ENCODE data around the gene RBM44. TPM values are rescaled to one million over a fixed set of nuclear protein-coding genes. Genes with fewer than 3 reads are reported as not detected.

The RBM44 gene
- total RNA-seq, 4 donors from 2014 or later: 0.89 to 4.1 (median 1.5) TPM

DNA sequence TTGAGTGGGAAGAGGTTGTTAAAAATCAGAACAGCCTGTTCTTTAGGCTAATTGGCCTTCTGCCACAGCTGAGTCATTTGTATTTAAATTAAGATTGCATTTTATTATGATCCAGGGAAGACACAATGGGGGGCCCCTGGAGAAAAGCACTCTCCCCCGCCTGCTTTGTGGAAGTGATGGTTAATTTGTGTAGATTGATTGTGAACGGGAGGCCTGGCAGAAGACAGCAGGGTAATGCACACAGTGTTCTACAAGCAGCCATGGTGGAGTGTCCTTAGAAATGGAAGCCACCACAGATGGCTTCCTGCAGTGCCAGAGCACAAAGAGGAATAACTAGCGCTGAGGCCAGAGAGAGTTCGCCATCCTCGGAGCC lies 80.5 kb downstream of the RBM44 start:
- Histone ChIP-seq H3K27ac (no peak overlapping the region), H3K4me1 (no peaks in the 10 kb centered on the region), H3K9me3 (no peaks in the 10 kb centered on the region), H3K27me3 (no peaks in the 10 kb centered on the region), H3K4me3 (replicated peaks in 1 of 3) (no peak overlapping the region), H3K36me3 (no peaks in the 10 kb centered on the region)
- no peak for DNase-seq
- intact Hi-C loops (cut with DNase I): no loop called here
- WGBS, 2 donors: 92% methylated on average over 5 of the region's 5 CpGs
- TF ChIP-seq, protein P1, sequence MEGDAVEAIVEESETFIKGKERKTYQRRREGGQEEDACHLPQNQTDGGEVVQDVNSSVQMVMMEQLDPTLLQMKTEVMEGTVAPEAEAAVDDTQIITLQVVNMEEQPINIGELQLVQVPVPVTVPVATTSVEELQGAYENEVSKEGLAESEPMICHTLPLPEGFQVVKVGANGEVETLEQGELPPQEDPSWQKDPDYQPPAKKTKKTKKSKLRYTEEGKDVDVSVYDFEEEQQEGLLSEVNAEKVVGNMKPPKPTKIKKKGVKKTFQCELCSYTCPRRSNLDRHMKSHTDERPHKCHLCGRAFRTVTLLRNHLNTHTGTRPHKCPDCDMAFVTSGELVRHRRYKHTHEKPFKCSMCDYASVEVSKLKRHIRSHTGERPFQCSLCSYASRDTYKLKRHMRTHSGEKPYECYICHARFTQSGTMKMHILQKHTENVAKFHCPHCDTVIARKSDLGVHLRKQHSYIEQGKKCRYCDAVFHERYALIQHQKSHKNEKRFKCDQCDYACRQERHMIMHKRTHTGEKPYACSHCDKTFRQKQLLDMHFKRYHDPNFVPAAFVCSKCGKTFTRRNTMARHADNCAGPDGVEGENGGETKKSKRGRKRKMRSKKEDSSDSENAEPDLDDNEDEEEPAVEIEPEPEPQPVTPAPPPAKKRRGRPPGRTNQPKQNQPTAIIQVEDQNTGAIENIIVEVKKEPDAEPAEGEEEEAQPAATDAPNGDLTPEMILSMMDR (IDR thresholded peaks at IDR 0.05): no peak
- no peak for TF ChIP-seq POLR2A (IDR thresholded peaks at IDR 0.05)

DNA sequence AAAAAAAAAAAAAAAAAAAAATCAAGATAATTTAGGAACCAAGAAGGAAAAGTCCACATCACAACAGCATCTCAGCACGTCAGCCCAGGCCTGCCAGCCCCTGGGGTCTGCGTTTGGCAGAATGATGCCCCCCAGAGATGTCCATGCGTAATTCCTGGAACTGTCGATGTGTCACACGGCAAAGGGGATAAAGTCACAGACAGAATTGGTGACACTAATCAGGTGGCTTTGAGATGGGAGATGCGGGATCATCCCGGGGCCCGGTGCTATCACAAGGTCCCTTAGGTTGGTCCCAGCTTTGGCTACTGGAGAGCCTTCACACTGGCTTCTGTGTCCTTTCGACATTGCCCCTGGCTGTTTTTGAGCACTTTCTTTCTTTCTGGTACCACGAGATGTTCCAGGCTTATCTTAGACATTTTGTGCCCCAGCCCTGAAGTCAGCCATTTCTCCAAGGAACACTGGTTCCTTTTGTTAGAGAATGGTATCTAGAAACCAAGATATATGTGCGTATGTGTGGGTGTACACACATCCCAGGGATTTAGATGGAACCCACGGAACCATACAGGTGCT lies 81.5 kb downstream of the RBM44 start:
- DNase-seq: no peak
- no peaks in the 10 kb centered on the region for H3K36me3 ChIP-seq
- no peaks in the 10 kb centered on the region for H3K4me1 ChIP-seq
- H3K27ac ChIP-seq: no peak overlapping the region
- intact Hi-C loops (cut with DNase I): no loop called here
- no peaks in the 10 kb centered on the region for H3K9me3 ChIP-seq
- WGBS, 2 donors: 94 to 98% methylated on average over 12 of the region's 12 CpGs
- H3K4me3 ChIP-seq (replicated peaks in 1 of 3): no peak overlapping the region
- H3K27me3 ChIP-seq: no peaks in the 10 kb centered on the region
- TF ChIP-seq POLR2A (IDR thresholded peaks at IDR 0.05): no peak
- TF ChIP-seq, protein P1 (IDR thresholded peaks at IDR 0.05): no peak

- WGBS, 2 donors: 96% methylated on average over 14 to 19 of the region's 20 CpGs
Observed at GRCh38 chr2:237882510-237883481, 84.2 kb downstream of the RBM44 start.

DNA sequence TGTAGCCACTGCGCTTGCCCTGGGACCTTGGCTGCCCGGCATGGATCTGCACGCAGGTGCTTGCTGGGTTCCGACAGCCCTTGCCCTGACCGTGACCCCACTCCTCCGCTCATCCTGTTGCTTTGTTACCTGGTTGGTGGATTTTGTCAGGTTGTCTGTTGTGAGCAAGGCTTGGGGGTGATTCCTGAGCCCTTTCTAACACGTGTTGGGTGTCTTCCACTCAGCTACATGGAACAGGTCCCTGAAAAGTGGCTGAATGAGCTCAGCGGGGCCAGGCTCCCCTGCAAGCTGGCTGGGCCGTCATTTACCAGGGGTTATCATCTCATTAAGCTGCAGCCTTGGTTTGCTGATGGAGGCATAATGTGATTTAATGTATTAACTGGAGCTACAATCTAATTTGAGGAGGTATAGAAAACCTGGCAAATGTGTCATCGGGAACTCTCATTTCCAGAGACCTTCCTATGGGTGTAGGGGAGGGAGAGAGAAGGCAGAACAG lies 85.4 kb downstream of the RBM44 start:
- no peak for DNase-seq
- WGBS, 2 donors: 91 to 93% methylated on average over 10 of the region's 10 CpGs
- H3K4me1 ChIP-seq: peaks cover 0 to 7% of the 10 kb centered on the region in 2 donors

More at GRCh38 chr2:237882510-237883481, 84.2 kb downstream of the RBM44 start:
- no peak for DNase-seq
- Histone ChIP-seq H3K36me3 (no peaks in the 10 kb centered on the region), H3K4me3 (replicated peaks in 1 of 3) (no peak overlapping the region), H3K27ac (no peak overlapping the region), H3K27me3 (no peaks in the 10 kb centered on the region), H3K4me1 (no peaks in the 10 kb centered on the region), H3K9me3 (no peaks in the 10 kb centered on the region)
- TF ChIP-seq, protein P1 (IDR thresholded peaks at IDR 0.05): no peak
- TF ChIP-seq POLR2A (IDR thresholded peaks at IDR 0.05): no peak
- intact Hi-C loops (cut with DNase I): no loop called here

More for the DNA sequence above, 85.4 kb downstream of the RBM44 start:
- intact Hi-C loops (cut with DNase I): no loop called here
- Histone ChIP-seq H3K27me3 (no peaks in the 10 kb centered on the region), H3K36me3 (no peaks in the 10 kb centered on the region), H3K4me3 (replicated peaks in 1 of 3) (no peak overlapping the region), H3K27ac (no peak overlapping the region), H3K9me3 (no peaks in the 10 kb centered on the region)
- no peak for TF ChIP-seq POLR2A (IDR thresholded peaks at IDR 0.05)
- TF ChIP-seq, protein P1 (IDR thresholded peaks at IDR 0.05): no peak
